HG03025 (cell line): ENCODE data around the gene PTTG1IP.

Source experiments
- ATAC-seq: cut with Tn5 transposase; IDR thresholded peaks from one replicate; pipeline ENCODE4 v1.9.1; 2021; ENCODE audit warnings: mild to moderate bottlenecking, moderate library complexity; ENCODE audit not compliant: unreplicated experiment, low FRiP score

PTTG1IP gene

GRCh38 chr21:44898011-44898488 lies 24.6 kb upstream of the PTTG1IP start:
- ATAC-seq, result no peak

- no peak for ATAC-seq
Measured at GRCh38 chr21:44897326-44898010, 24.0 kb upstream of the PTTG1IP start.

- ATAC-seq, result no peak
Measured at GRCh38 chr21:44896561-44897286, 23.2 kb upstream of the PTTG1IP start.

- ATAC-seq, result no peak
Measured at GRCh38 chr21:44895859-44896258, 22.4 kb upstream of the PTTG1IP start.

- no peak for ATAC-seq
Measured at GRCh38 chr21:44894687-44895302, 21.3 kb upstream of the PTTG1IP start.

- no peak for ATAC-seq
Measured at GRCh38 chr21:44893948-44894656, 20.6 kb upstream of the PTTG1IP start.

GRCh38 chr21:44893278-44893556 lies 19.7 kb upstream of the PTTG1IP start:
- no peak for ATAC-seq

- no peak for ATAC-seq
Measured at GRCh38 chr21:44892536-44893277, 19.2 kb upstream of the PTTG1IP start.

- ATAC-seq, result no peak
Measured at GRCh38 chr21:44892095-44892494, 18.6 kb upstream of the PTTG1IP start.

- ATAC-seq, result no peak
Measured at GRCh38 chr21:44891631-44892031, 18.1 kb upstream of the PTTG1IP start.

GRCh38 chr21:44890961-44891541 lies 17.6 kb upstream of the PTTG1IP start:
- no peak for ATAC-seq

- no peak for ATAC-seq
Measured at GRCh38 chr21:44890338-44890931, 16.9 kb upstream of the PTTG1IP start.

- no peak for ATAC-seq
Measured at GRCh38 chr21:44889625-44890337, 16.3 kb upstream of the PTTG1IP start.

- no peak for ATAC-seq
Measured at GRCh38 chr21:44888581-44889550, 15.4 kb upstream of the PTTG1IP start.

- ATAC-seq, result no peak
Measured at GRCh38 chr21:44887807-44888580, 14.5 kb upstream of the PTTG1IP start.

GRCh38 chr21:44887126-44887806 lies 13.8 kb upstream of the PTTG1IP start:
- ATAC-seq, result no peak
